SK-N-MC (cell line): Measurements from ENCODE around the gene NOC2L.

ENCODE experiments used
- EZH2 ChIP-seq: fragments of 200-600 bp; sonication (generic); IDR thresholded peaks from one replicate; pipeline ENCODE4 v1.6.1; 2017; ENCODE audit warnings: antibody characterized with exemption
- FOXP2 ChIP-seq: optimal IDR thresholded peaks from 2 replicates; pipeline ENCODE3; 2011; ENCODE audit warnings: mild to moderate bottlenecking, moderate library complexity; ENCODE audit not compliant: insufficient read depth; ENCODE audit errors: extremely low read length, control extremely low read depth
- POLR2AphosphoS5 ChIP-seq: IDR thresholded peaks from 2 replicates; pipeline ENCODE4 v1.6.1; 2012; ENCODE audit warnings: mild to moderate bottlenecking, low read depth, low read length, borderline replicate concordance

DNA sequence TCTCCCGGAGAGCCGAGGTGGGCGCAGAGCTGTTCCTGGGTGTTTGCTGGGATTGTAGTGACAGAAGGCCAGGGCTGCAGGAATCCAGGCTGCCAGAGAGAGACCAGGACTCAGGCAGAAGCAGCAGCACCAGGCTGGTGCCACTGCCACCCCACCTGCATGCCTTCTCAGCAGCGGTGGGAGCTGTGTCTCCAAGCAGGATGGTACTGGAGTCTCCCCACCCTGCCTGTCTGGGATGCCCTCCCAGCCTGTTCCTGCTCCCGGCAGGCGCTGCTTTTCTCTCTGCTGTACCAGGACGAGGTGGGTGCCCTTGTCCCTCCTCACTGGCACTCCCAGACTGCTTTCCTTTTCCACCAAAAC is 45.3 kb upstream of the NOC2L start:
- TF ChIP-seq POLR2AphosphoS5 = no peak
- TF ChIP-seq EZH2 = no peak
- TF ChIP-seq FOXP2 = no peak
